HepG2 (cell line): ENCODE measurements around the gene CYBC1. TPM values are rescaled to one million over a fixed set of nuclear protein-coding genes. Genes with fewer than 3 reads are reported as not detected.

Experiments
- ATAD3A ChIP-seq: sonication (generic); formaldehyde crosslinking; IDR thresholded peaks from 2 replicates; pipeline ENCODE4 v1.4.0; 2020; ENCODE audit warnings: missing genetic modification reagents
- EEA1 ChIP-seq: sonication (generic); formaldehyde crosslinking; IDR thresholded peaks from 2 replicates; pipeline ENCODE4 v1.5.1; 2020; ENCODE audit warnings: mild to moderate bottlenecking, missing genetic modification reagents, borderline replicate concordance
- ELF3 ChIP-seq: IDR thresholded peaks from 2 replicates; pipeline ENCODE4 v1.6.1; 2016; ENCODE audit warnings: missing genetic modification reagents, missing compliant biosample characterization
- FIP1L1 ChIP-seq: fragments of 200-400 bp; formaldehyde crosslinking; IDR thresholded peaks from 2 replicates; pipeline ENCODE4 v1.6.1; 2018; ENCODE audit warnings: low read depth, mild to moderate bottlenecking, low read length, moderate library complexity, borderline replicate concordance; ENCODE audit not compliant: insufficient read depth
- GTF3A ChIP-seq: sonication (generic); formaldehyde crosslinking; conservative IDR thresholded peaks from 2 replicates; pipeline ENCODE4 v1.4.0; 2020; ENCODE audit warnings: mild to moderate bottlenecking, missing genetic modification reagents
- HMG20B ChIP-seq: conservative IDR thresholded peaks from 2 replicates; pipeline ENCODE4 v1.6.1; 2016; ENCODE audit warnings: missing genetic modification reagents, missing compliant biosample characterization
- HNRNPUL1 ChIP-seq: fragments of 200-400 bp; formaldehyde crosslinking; IDR thresholded peaks from 2 replicates; pipeline ENCODE4 v1.6.1; 2017; ENCODE audit warnings: low read depth, mild to moderate bottlenecking, low read length, moderate library complexity
- KDM2A ChIP-seq: sonication (generic); formaldehyde crosslinking; IDR thresholded peaks from 2 replicates; pipeline ENCODE4 v1.4.0; 2020; ENCODE audit warnings: low read depth, missing genetic modification reagents, borderline replicate concordance
- MBD4 ChIP-seq: IDR thresholded peaks from 2 replicates; pipeline ENCODE4 v1.6.1; 2012; ENCODE audit warnings: low read length, inconsistent platforms, borderline replicate concordance
- NFATC3 ChIP-seq: sonication (generic); formaldehyde crosslinking; IDR thresholded peaks from 2 replicates; pipeline ENCODE4 v1.5.1; 2020; ENCODE audit warnings: mild to moderate bottlenecking, missing genetic modification reagents
- POLR2A ChIP-seq, 2 experiments: IDR thresholded peaks; 2 replicates each; pipeline ENCODE4 v1.6.1; 2011; ENCODE audit warnings: low read depth in 2 of 2, low read length in 2 of 2, mild to moderate bottlenecking in 1 of 2, moderate library complexity in 1 of 2; ENCODE audit not compliant: insufficient read depth in 1 of 2
- RFXAP ChIP-seq: sonication (generic); formaldehyde crosslinking; IDR thresholded peaks from 2 replicates; pipeline ENCODE4 v1.4.0; 2020; ENCODE audit warnings: missing genetic modification reagents, borderline replicate concordance
- SCMH1 ChIP-seq: sonication (generic); formaldehyde crosslinking; IDR thresholded peaks from 2 replicates; pipeline ENCODE4 v1.9.0; 2021; ENCODE audit warnings: missing genetic modification reagents, mild to moderate bottlenecking, borderline replicate concordance
- SUZ12 ChIP-seq: fragments of 150-350 bp; IDR thresholded peaks from 2 replicates; pipeline ENCODE4 v1.6.1; 2014; ENCODE audit warnings: low read depth, low read length
- TBX2 ChIP-seq: sonication (generic); formaldehyde crosslinking; IDR thresholded peaks from 2 replicates; pipeline ENCODE4 v1.5.0; 2020; ENCODE audit warnings: missing genetic modification reagents, mild to moderate bottlenecking, borderline replicate concordance
- TOPORS ChIP-seq: sonication (generic); formaldehyde crosslinking; IDR thresholded peaks from 2 replicates; pipeline ENCODE4 v1.8.0; 2023; ENCODE audit warnings: mild to moderate bottlenecking, missing genetic modification reagents
- ZBTB1 ChIP-seq: sonication (generic); formaldehyde crosslinking; IDR thresholded peaks from 2 replicates; pipeline ENCODE4 v1.4.0; 2020; ENCODE audit warnings: missing genetic modification reagents, borderline replicate concordance
- ZNF713 ChIP-seq: sonication (generic); formaldehyde crosslinking; IDR thresholded peaks from 2 replicates; pipeline ENCODE4 v1.4.0; 2020; ENCODE audit warnings: mild to moderate bottlenecking, missing genetic modification reagents
- ZNF747 ChIP-seq: sonication (generic); formaldehyde crosslinking; IDR thresholded peaks from 2 replicates; pipeline ENCODE4 v1.8.1; 2023; ENCODE audit warnings: missing genetic modification reagents, mild to moderate bottlenecking, borderline replicate concordance
- polyA plus RNA-seq, 8 experiments: library from polyadenylated mRNA; depleted of rRNA in 3 of 8; stranded (reverse) in 7 of 8; unstranded in 1 of 8; fragments of >200 nt; fragmentation: Illumina TruSeq in 4 of 8; extraction: Trizol in 4 of 8; gene quantifications; 2 replicates each; pipeline versions ENCODE4 v1.2.1 to v1.2.3, GENCODE V29; 2011 to 2016; ENCODE audit warnings: low read depth in 4 of 8, missing spikeins in 1 of 8, mixed read lengths in 1 of 8; ENCODE audit not compliant: insufficient read depth in 1 of 8
- total RNA-seq, 5 experiments: library from RNA; depleted of rRNA; stranded (reverse); fragments of >200 nt; fragmentation: Illumina TruSeq; extraction: Trizol; gene quantifications; 2 replicates each; pipeline ENCODE4 v1.2.3, GENCODE V29; 2016; ENCODE audit warnings: low read depth in 1 of 5
- TF ChIP-seq, protein P1 (sequence below): sonication (generic); formaldehyde crosslinking; IDR thresholded peaks from 2 replicates; pipeline ENCODE4 v1.5.0; 2020; ENCODE audit warnings: mild to moderate bottlenecking, missing genetic modification reagents, moderate library complexity
- TF ChIP-seq, protein P2 (sequence below): sonication (generic); formaldehyde crosslinking; IDR thresholded peaks from 2 replicates; pipeline ENCODE4 v1.4.0; 2020; ENCODE audit warnings: missing genetic modification reagents, borderline replicate concordance
- TF ChIP-seq, protein P3 (sequence below): sonication (generic); formaldehyde crosslinking; IDR thresholded peaks from 2 replicates; pipeline ENCODE4 v1.5.1; 2020; ENCODE audit warnings: mild to moderate bottlenecking, moderate library complexity, missing genetic modification reagents

The CYBC1 gene
- total and polyA plus RNA-seq, 2 of the 13 experiments (the other 11 are each of a cell fraction or from before 2014, with no cell fraction given): 43.4 to 44.1 TPM

DNA sequence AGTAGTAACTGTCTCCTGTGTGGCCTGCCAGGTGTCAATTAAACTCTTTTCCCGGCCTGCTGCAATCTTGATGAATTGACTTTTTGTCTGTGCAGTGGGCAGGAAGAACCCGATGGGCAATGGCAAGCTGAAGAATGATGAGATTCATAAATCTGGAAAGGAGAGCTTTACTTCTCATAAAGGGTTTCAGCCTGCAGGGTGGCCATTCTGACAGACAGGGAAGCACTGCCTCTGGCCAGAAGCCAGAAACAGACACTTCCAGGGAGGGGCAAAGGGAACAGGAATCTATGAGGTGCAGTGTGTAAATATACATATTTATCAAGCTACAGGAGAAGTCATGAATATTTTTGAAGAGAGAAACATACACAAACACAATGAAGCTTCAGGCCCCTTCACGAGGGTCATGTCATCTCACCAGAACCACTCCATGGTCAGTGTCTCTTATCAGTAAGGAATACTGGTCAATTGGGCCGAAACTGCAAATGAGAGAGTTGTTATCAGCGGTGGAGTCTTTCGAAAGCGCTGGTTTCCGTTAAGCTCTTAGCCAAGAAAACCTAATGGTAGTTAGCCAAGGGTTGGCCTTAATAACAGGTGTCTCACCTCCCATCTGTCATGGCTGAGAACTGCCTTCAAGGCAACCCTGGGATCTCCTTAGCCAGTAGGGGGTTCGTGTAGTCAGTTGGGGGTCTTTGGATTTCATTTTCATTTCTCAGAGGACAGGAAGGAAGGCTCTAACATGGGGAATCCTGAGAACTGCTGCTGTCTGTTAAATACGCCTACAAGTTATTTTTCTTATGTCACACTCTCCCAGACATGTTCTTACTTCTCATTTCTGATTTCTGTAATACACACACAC lies 6.7 kb upstream of the CYBC1 start (continued):
- TF ChIP-seq, protein P1, sequence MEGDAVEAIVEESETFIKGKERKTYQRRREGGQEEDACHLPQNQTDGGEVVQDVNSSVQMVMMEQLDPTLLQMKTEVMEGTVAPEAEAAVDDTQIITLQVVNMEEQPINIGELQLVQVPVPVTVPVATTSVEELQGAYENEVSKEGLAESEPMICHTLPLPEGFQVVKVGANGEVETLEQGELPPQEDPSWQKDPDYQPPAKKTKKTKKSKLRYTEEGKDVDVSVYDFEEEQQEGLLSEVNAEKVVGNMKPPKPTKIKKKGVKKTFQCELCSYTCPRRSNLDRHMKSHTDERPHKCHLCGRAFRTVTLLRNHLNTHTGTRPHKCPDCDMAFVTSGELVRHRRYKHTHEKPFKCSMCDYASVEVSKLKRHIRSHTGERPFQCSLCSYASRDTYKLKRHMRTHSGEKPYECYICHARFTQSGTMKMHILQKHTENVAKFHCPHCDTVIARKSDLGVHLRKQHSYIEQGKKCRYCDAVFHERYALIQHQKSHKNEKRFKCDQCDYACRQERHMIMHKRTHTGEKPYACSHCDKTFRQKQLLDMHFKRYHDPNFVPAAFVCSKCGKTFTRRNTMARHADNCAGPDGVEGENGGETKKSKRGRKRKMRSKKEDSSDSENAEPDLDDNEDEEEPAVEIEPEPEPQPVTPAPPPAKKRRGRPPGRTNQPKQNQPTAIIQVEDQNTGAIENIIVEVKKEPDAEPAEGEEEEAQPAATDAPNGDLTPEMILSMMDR (CRISPR knock-in tag): no peak
- TF ChIP-seq GTF3A (CRISPR knock-in tag) (no peak), EEA1 (CRISPR knock-in tag) (no peak), SUZ12 (no peak), TBX2 (0 out of 2 replicates have a peak, but pooled peaks have one; percentile 29), ZNF747 (CRISPR knock-in tag) (0 out of 2 replicates have a peak, but pooled peaks have one; percentile 21), HMG20B (no peak), ZBTB1 (CRISPR knock-in tag) (0 out of 2 replicates have a peak, but pooled peaks have one; percentile 1), ATAD3A (no peak), KDM2A (no peak), FIP1L1 (no peak), ELF3 (CRISPR knock-in tag) (no peak), NFATC3 (CRISPR knock-in tag) (0 out of 2 replicates have a peak, but pooled peaks have one; percentile 23), TOPORS (CRISPR knock-in tag) (peak; percentile 5; the same call in 1 of the 2 replicates), RFXAP (CRISPR knock-in tag) (no peak), HNRNPUL1 (no peak), MBD4 (no peak), POLR2A (IDR thresholded peaks at IDR 0.05; ENCODE audit: insufficient read depth in 1 of 2, low read depth in 2 of 2, low read length in 2 of 2) (no peak), SCMH1 (CRISPR knock-in tag) (no peak), ZNF713 (no peak)
- TF ChIP-seq, protein P2, sequence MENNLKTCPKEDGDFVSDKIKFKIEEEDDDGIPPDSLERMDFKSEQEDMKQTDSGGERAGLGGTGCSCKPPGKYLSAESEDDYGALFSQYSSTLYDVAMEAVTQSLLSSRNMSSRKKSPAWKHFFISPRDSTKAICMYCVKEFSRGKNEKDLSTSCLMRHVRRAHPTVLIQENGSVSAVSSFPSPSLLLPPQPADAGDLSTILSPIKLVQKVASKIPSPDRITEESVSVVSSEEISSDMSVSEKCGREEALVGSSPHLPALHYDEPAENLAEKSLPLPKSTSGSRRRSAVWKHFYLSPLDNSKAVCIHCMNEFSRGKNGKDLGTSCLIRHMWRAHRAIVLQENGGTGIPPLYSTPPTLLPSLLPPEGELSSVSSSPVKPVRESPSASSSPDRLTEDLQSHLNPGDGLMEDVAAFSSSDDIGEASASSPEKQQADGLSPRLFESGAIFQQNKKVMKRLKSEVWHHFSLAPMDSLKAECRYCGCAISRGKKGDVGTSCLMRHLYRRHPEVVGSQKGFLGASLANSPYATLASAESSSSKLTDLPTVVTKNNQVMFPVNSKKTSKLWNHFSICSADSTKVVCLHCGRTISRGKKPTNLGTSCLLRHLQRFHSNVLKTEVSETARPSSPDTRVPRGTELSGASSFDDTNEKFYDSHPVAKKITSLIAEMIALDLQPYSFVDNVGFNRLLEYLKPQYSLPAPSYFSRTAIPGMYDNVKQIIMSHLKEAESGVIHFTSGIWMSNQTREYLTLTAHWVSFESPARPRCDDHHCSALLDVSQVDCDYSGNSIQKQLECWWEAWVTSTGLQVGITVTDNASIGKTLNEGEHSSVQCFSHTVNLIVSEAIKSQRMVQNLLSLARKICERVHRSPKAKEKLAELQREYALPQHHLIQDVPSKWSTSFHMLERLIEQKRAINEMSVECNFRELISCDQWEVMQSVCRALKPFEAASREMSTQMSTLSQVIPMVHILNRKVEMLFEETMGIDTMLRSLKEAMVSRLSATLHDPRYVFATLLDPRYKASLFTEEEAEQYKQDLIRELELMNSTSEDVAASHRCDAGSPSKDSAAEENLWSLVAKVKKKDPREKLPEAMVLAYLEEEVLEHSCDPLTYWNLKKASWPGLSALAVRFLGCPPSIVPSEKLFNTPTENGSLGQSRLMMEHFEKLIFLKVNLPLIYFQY (CRISPR knock-in tag): no peak
- TF ChIP-seq, protein P3, sequence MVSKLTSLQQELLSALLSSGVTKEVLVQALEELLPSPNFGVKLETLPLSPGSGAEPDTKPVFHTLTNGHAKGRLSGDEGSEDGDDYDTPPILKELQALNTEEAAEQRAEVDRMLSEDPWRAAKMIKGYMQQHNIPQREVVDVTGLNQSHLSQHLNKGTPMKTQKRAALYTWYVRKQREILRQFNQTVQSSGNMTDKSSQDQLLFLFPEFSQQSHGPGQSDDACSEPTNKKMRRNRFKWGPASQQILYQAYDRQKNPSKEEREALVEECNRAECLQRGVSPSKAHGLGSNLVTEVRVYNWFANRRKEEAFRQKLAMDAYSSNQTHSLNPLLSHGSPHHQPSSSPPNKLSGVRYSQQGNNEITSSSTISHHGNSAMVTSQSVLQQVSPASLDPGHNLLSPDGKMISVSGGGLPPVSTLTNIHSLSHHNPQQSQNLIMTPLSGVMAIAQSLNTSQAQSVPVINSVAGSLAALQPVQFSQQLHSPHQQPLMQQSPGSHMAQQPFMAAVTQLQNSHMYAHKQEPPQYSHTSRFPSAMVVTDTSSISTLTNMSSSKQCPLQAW (CRISPR knock-in tag): peak; percentile 54; the same call in 1 of the 2 replicates
